Neural progenitor cell (in vitro differentiated cells): ENCODE data around the gene SNRNP200. TPM values are rescaled to one million over a fixed set of nuclear protein-coding genes. Genes with fewer than 3 reads are reported as not detected.

Source experiments
- DNase-seq: peaks from one replicate; pipeline ENCODE4 v3.0.0-alpha.2; 2016; ENCODE audit warnings: low spot score
- H2AFZ ChIP-seq: fragments of 200-600 bp; sonication (generic); replicated peaks from 2 replicates; pipeline ENCODE4 v1.6.1; 2016; ENCODE audit warnings: antibody characterized with exemption
- H3F3A ChIP-seq: fragments of 200-600 bp; sonication (generic); 2 replicates; pipeline ENCODE4 v1.6.1; 2016; ENCODE audit warnings: antibody characterized with exemption, low read depth
- H3K27ac ChIP-seq: fragments of 200-600 bp; sonication (generic); 2 replicates; pipeline ENCODE4 v1.5.1; 2016; ENCODE audit warnings: mild to moderate bottlenecking
- H3K27me3 ChIP-seq: fragments of 200-600 bp; sonication (generic); 2 replicates; pipeline ENCODE4 v1.6.1; 2016; ENCODE audit warnings: mild to moderate bottlenecking, moderate library complexity
- H3K36me3 ChIP-seq: fragments of 200-600 bp; sonication (generic); 2 replicates; pipeline ENCODE4 v1.5.1; 2016
- H3K4me1 ChIP-seq: fragments of 200-600 bp; sonication (generic); 2 replicates; pipeline ENCODE4 v1.6.1; 2016; ENCODE audit warnings: mixed run types
- H3K4me2 ChIP-seq: fragments of 200-600 bp; sonication (generic); 2 replicates; pipeline ENCODE4 v1.6.1; 2016
- H3K4me3 ChIP-seq: fragments of 200-600 bp; sonication (generic); 2 replicates; pipeline ENCODE4 v1.5.1; 2016
- H3K79me2 ChIP-seq: fragments of 200-600 bp; sonication (generic); 2 replicates; pipeline ENCODE4 v1.6.1; 2016; ENCODE audit warnings: low read depth
- H3K9ac ChIP-seq: fragments of 200-600 bp; sonication (generic); 2 replicates; pipeline ENCODE4 v1.6.1; 2016
- H3K9me3 ChIP-seq: fragments of 200-600 bp; sonication (generic); 2 replicates; pipeline ENCODE4 v1.5.1; 2016; ENCODE audit warnings: low read depth
- H4K20me1 ChIP-seq: fragments of 200-600 bp; sonication (generic); 2 replicates; pipeline ENCODE4 v1.6.1; 2016; ENCODE audit warnings: low read depth
- H3K27ac Mint-ChIP-seq: 3 replicates; pipeline ENCODE4 v1.8.0; 2021; ENCODE audit warnings: mixed read lengths
- H3K27me3 Mint-ChIP-seq: 2 replicates; pipeline ENCODE4 v1.8.0; 2022; ENCODE audit warnings: low read depth, mild to moderate bottlenecking, inconsistent platforms, moderate library complexity, mixed read lengths; ENCODE audit not compliant: insufficient read depth
- H3K36me3 Mint-ChIP-seq: 3 replicates; pipeline ENCODE4 v1.8.0; 2021; ENCODE audit warnings: mixed read lengths
- H3K4me1 Mint-ChIP-seq: 3 replicates; pipeline ENCODE4 v1.8.0; 2021; ENCODE audit warnings: mixed read lengths
- H3K4me3 Mint-ChIP-seq: 3 replicates; pipeline ENCODE4 v1.8.0; 2021; ENCODE audit warnings: mild to moderate bottlenecking, moderate library complexity, mixed read lengths
- H3K9me3 Mint-ChIP-seq: 3 replicates; pipeline ENCODE4 v1.8.0; 2020; ENCODE audit warnings: mixed read lengths
- CTCF ChIP-seq: fragments of 200-600 bp; sonication (generic); IDR thresholded peaks from 2 replicates; pipeline ENCODE4 v1.5.1; 2017; ENCODE audit warnings: antibody characterized with exemption, mild to moderate bottlenecking
- EZH2 ChIP-seq: fragments of 200-600 bp; sonication (generic); IDR thresholded peaks from 2 replicates; pipeline ENCODE4 v1.6.1; 2017; ENCODE audit warnings: antibody characterized with exemption, mild to moderate bottlenecking, moderate library complexity
- EZH2phosphoT487 ChIP-seq: fragments of 200-600 bp; sonication (generic); IDR thresholded peaks from 2 replicates; pipeline ENCODE4 v1.6.1; 2017; ENCODE audit warnings: antibody characterized with exemption
- total RNA-seq: library from RNA; depleted of rRNA; stranded (reverse); fragments of >200 nt; gene quantifications from 2 replicates; pipeline ENCODE4 v1.2.3, GENCODE V29; 2015; ENCODE audit warnings: low replicate concordance

The SNRNP200 gene
- total RNA-seq, 1 donor from 2014 or later, result 94.3 TPM

DNA sequence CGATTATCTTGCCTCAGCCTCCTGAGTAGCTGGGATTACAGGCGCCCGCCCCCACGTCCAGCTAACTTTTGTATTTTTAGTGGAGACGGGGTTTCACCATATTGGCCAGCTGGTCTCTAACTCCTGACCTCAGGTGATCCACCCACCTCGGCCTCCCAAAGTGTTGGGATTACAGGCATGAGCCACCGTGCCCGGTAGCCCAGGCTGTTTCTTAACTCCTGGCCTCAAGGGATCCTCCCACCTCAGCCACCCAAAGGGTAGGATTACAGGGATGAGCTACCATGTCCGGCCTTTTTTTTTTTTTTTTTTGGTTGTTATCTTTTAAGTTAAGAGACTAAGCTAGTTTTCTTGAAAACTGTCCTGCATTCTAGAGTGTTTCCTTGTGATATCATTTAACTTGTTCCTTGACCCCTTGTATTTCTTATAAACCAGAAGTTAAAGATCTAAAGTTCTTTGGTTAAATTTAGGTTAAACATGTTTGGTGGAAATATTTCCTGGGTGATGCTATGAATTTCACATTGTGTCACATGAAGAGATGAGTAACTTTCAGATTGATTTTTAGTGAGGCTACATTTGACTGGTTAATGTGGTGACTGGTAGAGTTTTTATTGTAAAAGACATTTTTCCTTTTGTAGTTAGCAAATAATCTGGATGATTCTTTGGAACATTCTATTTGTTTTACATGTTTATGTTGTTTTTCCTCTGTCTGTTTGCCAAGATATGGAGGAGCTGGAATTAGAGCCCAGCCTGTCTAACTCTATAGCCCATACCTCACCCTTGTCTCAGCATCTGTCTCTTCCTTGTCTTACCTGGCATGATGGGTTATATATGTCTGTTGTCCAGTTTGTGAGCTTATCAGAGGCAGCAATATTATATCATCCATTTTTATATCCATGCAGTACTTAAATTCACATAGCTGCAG lies 35.4 kb upstream of the SNRNP200 start:
- Histone ChIP-seq H3K4me2 (no peak overlapping the region), H3K79me2 (peaks cover 66% of the 10 kb centered on the region)

DNA sequence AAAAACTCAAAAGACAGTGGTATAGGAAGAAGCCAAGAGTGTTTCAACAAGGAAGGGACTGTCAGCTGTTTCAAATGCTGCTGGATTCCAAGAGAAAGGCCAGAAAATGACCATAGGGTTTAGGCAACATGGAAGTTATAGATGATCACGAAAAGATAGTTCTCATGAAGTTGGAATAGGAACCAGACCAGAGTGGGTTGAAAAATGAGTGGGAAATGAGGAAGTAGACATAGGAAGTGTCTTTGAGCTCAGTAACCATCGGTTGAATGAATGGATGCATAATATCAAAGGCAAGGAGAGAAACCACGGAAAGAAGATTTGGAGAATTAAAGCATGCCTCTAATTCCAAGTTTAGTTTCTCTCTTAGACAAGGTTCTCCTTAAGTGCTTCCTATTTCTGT lies 31.5 kb upstream of the SNRNP200 start:
- H3K27ac Mint-ChIP-seq, result peak overlapping the region; percentile 55
- H3K4me3 Mint-ChIP-seq, result peak overlapping the region; percentile 90
- H3K36me3 Mint-ChIP-seq, result peaks cover 20% of the 10 kb centered on the region
- peak overlapping the region; percentile 41 for H3K9ac ChIP-seq
- no peaks in the 10 kb centered on the region for H3F3A ChIP-seq
- H3K9me3 ChIP-seq, result no peaks in the 10 kb centered on the region
- H3K79me2 ChIP-seq, result peaks cover 68% of the 10 kb centered on the region
- no peaks in the 10 kb centered on the region for H3K27me3 Mint-ChIP-seq
- H3K4me1 Mint-ChIP-seq, result peaks cover 29% of the 10 kb centered on the region
- peak overlapping the region; percentile 88 for H3K4me2 ChIP-seq
- H2AFZ ChIP-seq, result no peak overlapping the region
- H3K27me3 ChIP-seq, result no peaks in the 10 kb centered on the region
- H3K4me1 ChIP-seq, result peaks cover 9% of the 10 kb centered on the region
- no peaks in the 10 kb centered on the region for H3K36me3 ChIP-seq
- DNase-seq, result no peak
- TF ChIP-seq CTCF, result no peak
- TF ChIP-seq EZH2, result no peak
- TF ChIP-seq EZH2phosphoT487, result no peak
- H4K20me1 ChIP-seq, result peaks cover 5% of the 10 kb centered on the region
- no peaks in the 10 kb centered on the region for H3K9me3 Mint-ChIP-seq
- H3K4me3 ChIP-seq, result peak overlapping the region; percentile 67
- no peak overlapping the region for H3K27ac ChIP-seq

More for the DNA sequence above, 35.4 kb upstream of the SNRNP200 start:
- H3K27me3 ChIP-seq, result no peaks in the 10 kb centered on the region
- H3K27ac ChIP-seq, result no peak overlapping the region
- no peak overlapping the region for H3K4me3 ChIP-seq
- no peak overlapping the region for H3K9ac ChIP-seq
- Mint-ChIP-seq H3K27ac (no peak overlapping the region), H3K4me3 (no peak overlapping the region), H3K27me3 (no peaks in the 10 kb centered on the region), H3K9me3 (no peaks in the 10 kb centered on the region), H3K36me3 (peaks cover 36% of the 10 kb centered on the region), H3K4me1 (peaks cover 19% of the 10 kb centered on the region)
- TF ChIP-seq EZH2phosphoT487 (no peak), CTCF (no peak), EZH2 (no peak)
- no peaks in the 10 kb centered on the region for H3K9me3 ChIP-seq
- no peaks in the 10 kb centered on the region for H3F3A ChIP-seq
- H2AFZ ChIP-seq, result no peak overlapping the region
- peaks cover 9% of the 10 kb centered on the region for H3K4me1 ChIP-seq
- H3K36me3 ChIP-seq, result peaks cover 4% of the 10 kb centered on the region
- peaks cover 8% of the 10 kb centered on the region for H4K20me1 ChIP-seq
- DNase-seq, result no peak

DNA sequence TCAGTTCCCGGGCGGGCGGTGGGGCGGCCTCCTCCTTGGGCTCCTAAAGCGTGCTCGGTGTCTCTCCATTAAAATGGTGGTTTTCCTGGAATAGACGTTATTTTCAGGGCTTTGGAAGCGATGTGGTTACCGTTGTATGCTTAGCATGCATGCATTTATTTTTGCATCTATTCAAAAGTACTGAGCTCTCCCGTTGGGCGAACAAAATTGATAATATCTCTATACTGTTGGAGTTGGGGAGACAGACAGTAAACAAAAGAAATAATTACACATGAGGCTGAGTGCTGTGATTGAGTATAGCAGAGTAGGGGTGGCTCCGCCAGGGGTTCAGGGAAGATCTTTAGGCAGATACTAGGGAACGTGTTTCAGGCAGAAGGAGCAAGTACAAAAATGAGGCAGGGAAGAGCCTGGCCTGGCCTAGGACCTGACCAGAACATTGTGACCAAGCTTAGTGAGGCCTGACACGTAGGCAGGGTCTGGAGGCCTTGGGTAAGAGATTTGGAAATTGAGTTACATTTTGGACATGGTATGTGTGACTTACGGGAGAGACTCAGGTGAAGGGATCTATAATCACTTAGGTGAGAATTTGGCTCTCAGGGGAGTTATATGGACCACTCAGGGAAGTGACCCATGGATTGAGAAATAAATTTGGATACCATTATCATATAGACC lies 30.9 kb upstream of the SNRNP200 start:
- Histone ChIP-seq H3K4me1 (peaks cover 9% of the 10 kb centered on the region), H4K20me1 (peaks cover 2% of the 10 kb centered on the region), H3K4me2 (peak overlapping the region; percentile 88), H3K27me3 (no peaks in the 10 kb centered on the region), H3K27ac (no peak overlapping the region), H3K9me3 (no peaks in the 10 kb centered on the region), H3K36me3 (no peaks in the 10 kb centered on the region), H2AFZ (peak overlapping the region; percentile 34), H3K79me2 (peaks cover 61% of the 10 kb centered on the region), H3F3A (no peaks in the 10 kb centered on the region), H3K9ac (peak overlapping the region; percentile 41), H3K4me3 (peak overlapping the region; percentile 67)
- DNase-seq, result no peak
- no peaks in the 10 kb centered on the region for H3K9me3 Mint-ChIP-seq
- H3K27ac Mint-ChIP-seq, result peak overlapping the region; percentile 55
- no peak for TF ChIP-seq CTCF
- peak overlapping the region; percentile 90 for H3K4me3 Mint-ChIP-seq
- H3K27me3 Mint-ChIP-seq, result no peaks in the 10 kb centered on the region
- peaks cover 29% of the 10 kb centered on the region for H3K4me1 Mint-ChIP-seq
- peaks cover 19% of the 10 kb centered on the region for H3K36me3 Mint-ChIP-seq
